HepG2 (cell line): ENCODE measurements around the gene RCCD1. TPM values are rescaled to one million over a fixed set of nuclear protein-coding genes. Genes with fewer than 3 reads are reported as not detected.

ENCODE experiments used
- ATAC-seq: fragments of 200-7000 bp; cut with Tn5 transposase; 3 replicates; pipeline ENCODE4 v1.9.1; 2020; ENCODE audit warnings: mild to moderate bottlenecking, moderate library complexity
- BruUV-seq: library from RNA; stranded (reverse); fragments of 400-500 nt; replicated peaks from 2 replicates; lab custom pipeline; 2021; lab: Mats Ljungman, UMichigan
- CTCF ChIA-PET: fragments of 300-600 bp; formaldehyde crosslinking; extraction: SDS; loops from one replicate; lab custom pipeline; 2021; ENCODE audit warnings: low total read pairs, inconsistent platforms, low intra/inter-chr PET ratio; lab: Yijun Ruan, JAX
- POLR2A ChIA-PET: fragments of 350-600 bp; sonication (Branson Sonifier 250); formaldehyde crosslinking; loops from one replicate; lab custom pipeline; 2020; ENCODE audit warnings: antibody characterized with exemption, inconsistent platforms; lab: Yijun Ruan, JAX
- DNase-seq: peaks from one replicate; pipeline ENCODE4 v3.0.0-alpha.2; 2015; ENCODE audit warnings: low spot score
- FAIRE-seq: peaks from 3 replicates; lab custom pipeline; 2011; peaks lifted over from hg19 to GRCh38; lab: Jason Lieb, UNC
- H2AFZ ChIP-seq: one replicate; pipeline ENCODE4 v1.6.1; 2011; ENCODE audit warnings: low read length, inconsistent platforms
- H3K27ac ChIP-seq: fragments of 300-600 bp; 3 replicates; pipeline ENCODE4 v1.8.0; 2011; ENCODE audit warnings: mixed run types, mild to moderate bottlenecking, mixed read lengths, low read length, inconsistent platforms; ENCODE audit not compliant: insufficient read depth; ENCODE audit errors: extremely low read length
- H3K27me3 ChIP-seq, 2 experiments: fragments of 200-600 bp in 1 of 2; 2 replicates in 1 of 2; 3 replicates in 1 of 2; pipeline versions ENCODE4 v1.6.0 to v1.8.0; 2011; ENCODE audit warnings: low read length in 2 of 2, mild to moderate bottlenecking in 2 of 2, moderate library complexity in 2 of 2, inconsistent platforms in 1 of 2; ENCODE audit not compliant: insufficient read depth in 2 of 2, control insufficient read depth in 1 of 2
- H3K36me3 ChIP-seq, 2 experiments: fragments of 200-600 bp in 1 of 2; replicated peaks in 1 of 2; 2 replicates in 1 of 2; 3 replicates in 1 of 2; pipeline versions ENCODE4 v1.5.1 to v1.8.0; 2011; ENCODE audit warnings: low read length in 2 of 2, inconsistent platforms in 1 of 2; ENCODE audit not compliant: insufficient read depth in 2 of 2, control insufficient read depth in 1 of 2
- H3K4me1 ChIP-seq: 2 replicates; pipeline ENCODE4 v1.5.1; 2012; ENCODE audit warnings: low read length, inconsistent platforms; ENCODE audit not compliant: insufficient read depth
- H3K4me2 ChIP-seq: 2 replicates; pipeline ENCODE4 v1.6.0; 2011; ENCODE audit warnings: low read depth, low read length, inconsistent platforms
- H3K4me3 ChIP-seq, 3 experiments: fragments of 200-600 bp in 1 of 3; sonication (generic), shearing (Covaris generic) in 1 of 3; replicated peaks in 1 of 3; 2 replicates each; pipeline ENCODE4 v1.5.1; 2011 to 2016; ENCODE audit warnings: low read length in 3 of 3, inconsistent platforms in 2 of 3, low read depth in 2 of 3, mild to moderate bottlenecking in 2 of 3, control low read depth in 1 of 3, mixed read lengths in 1 of 3; ENCODE audit not compliant: insufficient read depth in 1 of 3
- H3K79me2 ChIP-seq: one replicate; pipeline ENCODE4 v1.6.1; 2011; ENCODE audit warnings: low read length, inconsistent platforms; ENCODE audit not compliant: insufficient read depth
- H3K9ac ChIP-seq: 2 replicates; pipeline ENCODE4 v1.6.0; 2011; ENCODE audit warnings: mild to moderate bottlenecking, low read depth, low read length, inconsistent platforms; ENCODE audit not compliant: insufficient read depth
- H3K9me3 ChIP-seq: 2 replicates; pipeline ENCODE4 v1.5.1; 2012; ENCODE audit warnings: mild to moderate bottlenecking, low read length
- H4K20me1 ChIP-seq: 2 replicates; pipeline ENCODE4 v1.6.0; 2011; ENCODE audit warnings: inconsistent platforms, mild to moderate bottlenecking, low read length, moderate library complexity; ENCODE audit not compliant: insufficient read depth
- BHLHE40 ChIP-seq: IDR thresholded peaks from 2 replicates; pipeline ENCODE4 v1.6.1; 2011; ENCODE audit warnings: low read length, improper control_type of control experiment
- GFI1 ChIP-seq: sonication (generic); formaldehyde crosslinking; IDR thresholded peaks from 2 replicates; pipeline ENCODE4 v1.5.0; 2020; ENCODE audit warnings: missing genetic modification reagents, mild to moderate bottlenecking, borderline replicate concordance
- TFAP4 ChIP-seq: sonication (generic); IDR thresholded peaks from 2 replicates; pipeline ENCODE4 v1.6.1; 2016; ENCODE audit warnings: low read depth, borderline replicate concordance
- ZNF629 ChIP-seq: sonication (generic); formaldehyde crosslinking; conservative IDR thresholded peaks from 2 replicates; pipeline ENCODE4 v1.5.0; 2020; ENCODE audit warnings: missing genetic modification reagents
- WGBS: methylation state at CpG from one replicate; pipeline ENCODE4 v1.1.6; 2017; ENCODE audit warnings: low lambda C conversion rate; 5-methylcytosine and 5-hydroxymethylcytosine counted together
- in situ Hi-C: cut with HindIII; loops from 2 replicates; pipeline ENCODE4 v1.10.0; 2017; ENCODE audit warnings: low pct_unique_long_range_greater_than_20kb; ENCODE audit not compliant: extremely low pct_ligation_motif_present
- intact Hi-C: fragments of 100-400 bp; cut with micrococcal nuclease; formaldehyde crosslinking; loops from one replicate; pipeline ENCODE4 v1.10.0; 2022; ENCODE audit not compliant: unreplicated experiment
- polyA plus RNA-seq, 8 experiments: library from polyadenylated mRNA; depleted of rRNA in 3 of 8; stranded (reverse) in 7 of 8; unstranded in 1 of 8; fragments of >200 nt; fragmentation: Illumina TruSeq in 4 of 8; extraction: Trizol in 4 of 8; gene quantifications; 2 replicates each; pipeline versions ENCODE4 v1.2.1 to v1.2.3, GENCODE V29; 2011 to 2016; ENCODE audit warnings: low read depth in 4 of 8, missing spikeins in 1 of 8, mixed read lengths in 1 of 8; ENCODE audit not compliant: insufficient read depth in 1 of 8
- total RNA-seq, 5 experiments: library from RNA; depleted of rRNA; stranded (reverse); fragments of >200 nt; fragmentation: Illumina TruSeq; extraction: Trizol; gene quantifications; 2 replicates each; pipeline ENCODE4 v1.2.3, GENCODE V29; 2016; ENCODE audit warnings: low read depth in 1 of 5

The RCCD1 gene
- total and polyA plus RNA-seq, 2 of the 13 experiments (the other 11 are each of a cell fraction or from before 2014, with no cell fraction given): 14.1 to 15.1 TPM

GRCh38 chr15:90949979-90950675 lies 4.6 kb upstream of the RCCD1 start (continued):
- TF ChIP-seq TFAP4: no peak
- no peak for TF ChIP-seq BHLHE40
- TF ChIP-seq, all 625 proteins: peak for 0

GRCh38 chr15:90950676-90951075 lies 4.0 kb upstream of the RCCD1 start:
- no TSS peak for BruUV-seq
- Histone ChIP-seq H3K4me2 (no peak overlapping the region), H4K20me1 (no peaks in the 10 kb centered on the region), H3K27ac (no peak overlapping the region), H3K4me1 (peaks cover 4% of the 10 kb centered on the region), H3K36me3 (peaks cover 20 to 65% of the 10 kb centered on the region in 2 experiments; a peak in 4 of 5 replicates), H3K9me3 (no peaks in the 10 kb centered on the region), H3K9ac (no peak overlapping the region), H3K27me3 (no peaks in the 10 kb centered on the region), H2AFZ (no peak overlapping the region), H3K4me3 (no peak overlapping the region), H3K79me2 (peaks cover 5% of the 10 kb centered on the region)
- no peak for TF ChIP-seq GFI1 (CRISPR knock-in tag)
- peak; percentile 78 for TF ChIP-seq ZNF629 (CRISPR knock-in tag)
- in situ Hi-C loops (no loop called here), intact Hi-C loops (no loop called here)
- FAIRE-seq (no peak), DNase-seq (no peak), ATAC-seq (no peak)
- ChIA-PET CTCF (no interaction called here), POLR2A (no interaction called here)
- 100% methylated on average over 5 of the region's 6 CpGs for WGBS
